Measurements from ENCODE around the gene NSG2. TPM values are rescaled to one million over a fixed set of nuclear protein-coding genes. Genes with fewer than 3 reads are reported as not detected.
"Not testable (repeated sequence)": the region's sequence is repeated elsewhere in the genome, so short reads cannot be mapped to it uniquely, and the experiment has no call there.

The NSG2 gene
- total RNA-seq, 4 donors from 2014 or later, result 0.94 to 1.9 (median 1.8) TPM; not detected in 1

- Histone ChIP-seq H3K4me1 (no peaks in the 10 kb centered on the region), H3K36me3 (no peaks in the 10 kb centered on the region), H3K27me3 (no peaks in the 10 kb centered on the region), H3K9me3 (no peaks in the 10 kb centered on the region), H3K27ac (no peak overlapping the region), H3K4me3 (no peak overlapping the region)
- no peak for DNase-seq
- TF ChIP-seq POLR2A (IDR thresholded peaks at IDR 0.05), result no peak
- no peak for TF ChIP-seq CTCF (IDR thresholded peaks at IDR 0.05)
Observed at GRCh38 chr5:174101195-174101730, 55.8 kb downstream of the NSG2 start.

- H3K4me1 ChIP-seq, H3K9me3 ChIP-seq: not testable (repeated sequence)
Observed at GRCh38 chr5:174102574-174102973, 57.1 kb downstream of the NSG2 start.

GRCh38 chr5:174106997-174107655 lies 61.6 kb downstream of the NSG2 start:
- Histone ChIP-seq H3K4me3 (no peak overlapping the region), H3K4me1 (no peaks in the 10 kb centered on the region), H3K36me3 (no peaks in the 10 kb centered on the region), H3K27ac (no peak overlapping the region), H3K27me3 (no peaks in the 10 kb centered on the region), H3K9me3 (no peaks in the 10 kb centered on the region)
- TF ChIP-seq POLR2A (IDR thresholded peaks at IDR 0.05), result no peak
- no peak for TF ChIP-seq CTCF (IDR thresholded peaks at IDR 0.05)
- DNase-seq, result no peak

More at GRCh38 chr5:174102574-174102973, 57.1 kb downstream of the NSG2 start:
- not testable (repeated sequence) for H3K27me3 ChIP-seq, DNase-seq, H3K4me3 ChIP-seq, H3K27ac ChIP-seq, H3K36me3 ChIP-seq

GRCh38 chr5:174108745-174109144 lies 63.2 kb downstream of the NSG2 start:
- no peak for DNase-seq
- TF ChIP-seq POLR2A (IDR thresholded peaks at IDR 0.05), result no peak
- no peak for TF ChIP-seq CTCF (IDR thresholded peaks at IDR 0.05)
- Histone ChIP-seq H3K27ac (no peak overlapping the region), H3K9me3 (no peaks in the 10 kb centered on the region), H3K4me1 (no peaks in the 10 kb centered on the region), H3K4me3 (no peak overlapping the region), H3K36me3 (no peaks in the 10 kb centered on the region), H3K27me3 (no peaks in the 10 kb centered on the region)

- H3K4me3 ChIP-seq, result no peak overlapping the region
- H3K27me3 ChIP-seq, result no peaks in the 10 kb centered on the region
- H3K4me1 ChIP-seq, result no peaks in the 10 kb centered on the region
- no peaks in the 10 kb centered on the region for H3K9me3 ChIP-seq
- no peak overlapping the region for H3K27ac ChIP-seq
- H3K36me3 ChIP-seq, result no peaks in the 10 kb centered on the region
- TF ChIP-seq POLR2A (IDR thresholded peaks at IDR 0.05), result no peak
- no peak for TF ChIP-seq CTCF (IDR thresholded peaks at IDR 0.05)
- no peak for DNase-seq
Observed at GRCh38 chr5:174109698-174110260, 64.3 kb downstream of the NSG2 start.

- Histone ChIP-seq H3K4me1 (no peaks in the 10 kb centered on the region), H3K36me3 (no peaks in the 10 kb centered on the region), H3K9me3 (no peaks in the 10 kb centered on the region), H3K27me3 (no peaks in the 10 kb centered on the region), H3K27ac (no peak overlapping the region), H3K4me3 (no peak overlapping the region)
- TF ChIP-seq CTCF (IDR thresholded peaks at IDR 0.05) (no peak), POLR2A (IDR thresholded peaks at IDR 0.05) (no peak)
- DNase-seq, result no peak
Observed at GRCh38 chr5:174110310-174110709, 64.8 kb downstream of the NSG2 start.
